GM18505 (cell line): ENCODE results near the gene CDKN1C.
"Not testable (repeated sequence)": the region's sequence is repeated elsewhere in the genome, so short reads cannot be mapped to it uniquely, and the experiment has no call there.

ENCODE experiments used
- ATAC-seq: cut with Tn5 transposase; IDR thresholded peaks from one replicate; pipeline ENCODE4 v1.9.1; 2021; ENCODE audit not compliant: unreplicated experiment
- POLR2A ChIP-seq: IDR thresholded peaks from 4 replicates; pipeline ENCODE4 v1.6.1; 2011; ENCODE audit warnings: borderline replicate concordance; ENCODE audit not compliant: insufficient read depth, insufficient read length; ENCODE audit errors: extremely low read depth

Gene CDKN1C

DNA sequence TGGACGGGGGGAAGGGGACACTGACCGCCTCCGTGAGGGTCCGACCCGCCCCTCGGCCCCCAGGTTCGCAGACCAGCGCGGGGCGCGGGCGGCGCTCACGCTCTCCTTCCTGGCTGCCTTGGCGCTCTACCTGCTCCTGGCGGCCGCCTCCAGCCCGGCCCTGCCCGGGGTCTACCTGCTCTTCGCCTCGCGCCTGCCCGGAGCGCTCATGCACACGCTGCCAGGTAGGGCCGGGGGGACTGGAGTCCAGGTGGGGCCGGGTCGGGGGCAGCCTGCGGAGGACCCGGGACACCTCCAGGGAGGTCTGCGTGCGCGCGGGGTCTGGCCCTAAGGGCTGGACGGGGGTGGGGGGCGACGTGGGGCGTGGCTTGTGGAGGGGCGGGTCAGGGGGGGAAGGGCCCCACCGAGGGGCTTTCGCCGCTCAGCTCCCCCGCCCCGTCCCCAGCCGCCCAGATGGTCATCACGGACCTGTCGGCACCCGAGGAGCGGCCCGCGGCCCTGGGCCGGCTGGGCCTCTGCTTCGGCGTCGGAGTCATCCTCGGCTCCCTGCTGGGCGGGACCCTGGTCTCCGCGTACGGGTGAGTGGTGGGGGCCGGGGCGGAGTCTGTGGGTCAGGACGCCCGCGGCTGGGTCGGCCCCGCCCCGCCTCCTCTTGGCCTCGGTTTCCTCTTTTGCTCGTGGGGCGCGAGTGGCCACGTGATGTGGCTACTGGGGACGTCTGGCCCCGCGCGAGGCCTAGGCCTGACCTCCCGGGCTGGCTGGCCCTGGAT lies 23.7 kb upstream of the CDKN1C start:
- TF ChIP-seq POLR2A: no peak
- no peak for ATAC-seq

DNA sequence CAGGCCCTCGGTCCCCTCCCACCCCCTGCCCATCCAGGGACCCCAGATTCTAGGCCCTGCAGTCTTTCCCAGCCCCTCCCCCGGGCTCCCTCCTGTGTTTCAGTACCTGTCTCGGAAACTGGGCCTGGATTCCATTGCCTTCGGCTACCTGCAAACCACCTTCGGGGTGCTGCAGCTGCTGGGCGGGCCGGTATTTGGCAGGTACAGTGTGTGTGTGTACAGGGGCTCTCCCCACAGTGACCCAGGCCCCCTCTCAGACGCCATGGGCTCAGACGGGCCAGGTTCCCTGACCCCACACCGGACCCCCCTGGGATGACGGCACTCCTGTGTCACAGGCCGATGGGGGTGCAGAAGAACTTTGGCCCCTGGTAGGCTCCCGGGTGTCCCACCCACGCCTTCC lies 22.6 kb upstream of the CDKN1C start:
- TF ChIP-seq POLR2A: no peak
- no peak for ATAC-seq

DNA sequence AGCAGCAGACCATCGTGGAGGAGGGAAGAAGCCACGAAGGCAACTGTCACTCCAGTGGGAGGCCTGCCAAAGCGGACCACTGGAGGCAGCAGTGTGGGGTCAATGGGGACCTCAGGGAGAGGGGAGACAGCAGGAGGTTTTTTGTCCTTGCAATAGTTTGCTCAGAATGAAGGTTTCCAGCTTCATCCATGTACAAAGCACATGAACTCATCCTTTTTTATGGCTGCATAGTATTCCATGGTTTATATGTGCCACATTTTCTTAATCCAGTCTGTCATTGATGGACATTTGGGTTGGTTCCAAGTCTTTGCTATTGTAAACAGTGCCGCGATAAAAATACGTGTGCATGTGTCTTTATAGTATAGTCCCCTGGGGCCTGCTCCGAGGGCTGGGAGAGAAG lies 19.7 kb upstream of the CDKN1C start:
- not testable (repeated sequence) for ATAC-seq

DNA sequence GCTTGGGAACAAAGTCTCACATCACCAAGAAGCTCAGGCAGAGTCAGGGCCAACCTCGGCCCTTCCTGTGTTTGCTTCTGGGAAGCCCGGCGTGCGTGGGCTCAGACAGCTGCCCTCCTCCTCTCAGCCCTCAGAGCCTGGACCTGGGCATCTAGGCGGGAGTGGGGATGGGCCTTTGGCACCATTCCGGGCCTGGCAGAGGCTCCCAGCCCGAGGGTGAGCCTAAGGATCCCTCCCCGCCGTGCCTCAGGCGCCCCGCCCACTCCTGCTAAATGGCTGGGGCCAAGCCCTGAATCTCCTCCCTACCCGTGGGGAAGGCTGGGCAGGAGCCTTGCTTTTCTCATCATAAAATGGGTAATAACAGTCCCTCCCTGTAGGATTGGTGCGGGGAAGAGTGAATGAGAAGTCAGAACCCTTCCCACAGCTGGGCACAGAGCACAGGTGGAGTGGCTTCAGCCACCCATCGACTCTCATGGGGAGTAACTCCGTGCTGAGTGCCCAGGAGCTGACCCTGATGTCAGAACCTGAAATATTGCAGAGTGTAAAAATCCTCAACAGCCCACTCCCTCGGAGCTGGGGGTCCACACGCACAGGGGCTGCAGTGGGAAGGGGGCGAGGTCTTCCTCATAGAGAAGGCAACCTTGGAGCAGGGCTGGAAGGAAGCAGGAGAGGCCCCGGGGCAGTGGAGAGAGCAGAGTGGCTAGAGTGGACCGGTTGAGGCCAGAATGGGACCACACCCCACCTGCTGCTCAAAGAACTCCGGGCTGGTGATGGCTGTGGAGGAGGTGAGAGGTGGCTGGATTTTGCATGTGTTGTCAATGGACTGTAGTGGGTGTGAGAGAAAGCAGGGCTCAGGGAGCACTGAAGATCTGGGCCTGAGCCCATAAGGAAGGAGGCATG lies 18.8 kb upstream of the CDKN1C start:
- ATAC-seq: no peak
- no peak for TF ChIP-seq POLR2A

DNA sequence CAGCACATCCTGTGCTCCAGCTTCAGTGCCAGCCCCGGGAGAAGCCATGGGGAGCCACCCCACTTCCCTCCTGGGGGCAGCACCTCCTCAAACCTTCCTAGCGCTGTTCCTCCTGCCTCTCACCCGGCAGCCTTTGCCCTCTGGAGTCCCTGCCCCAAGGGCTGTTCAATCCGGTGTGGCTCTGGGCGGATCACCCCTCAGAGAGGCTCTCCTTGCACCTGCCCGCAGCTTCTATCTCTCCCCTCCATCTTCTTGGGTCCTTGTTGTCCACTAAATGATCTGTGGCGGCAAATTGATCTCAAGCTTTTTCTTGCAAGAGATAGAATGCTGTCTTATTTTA lies 18.1 kb upstream of the CDKN1C start:
- ATAC-seq: no peak
- TF ChIP-seq POLR2A: no peak

DNA sequence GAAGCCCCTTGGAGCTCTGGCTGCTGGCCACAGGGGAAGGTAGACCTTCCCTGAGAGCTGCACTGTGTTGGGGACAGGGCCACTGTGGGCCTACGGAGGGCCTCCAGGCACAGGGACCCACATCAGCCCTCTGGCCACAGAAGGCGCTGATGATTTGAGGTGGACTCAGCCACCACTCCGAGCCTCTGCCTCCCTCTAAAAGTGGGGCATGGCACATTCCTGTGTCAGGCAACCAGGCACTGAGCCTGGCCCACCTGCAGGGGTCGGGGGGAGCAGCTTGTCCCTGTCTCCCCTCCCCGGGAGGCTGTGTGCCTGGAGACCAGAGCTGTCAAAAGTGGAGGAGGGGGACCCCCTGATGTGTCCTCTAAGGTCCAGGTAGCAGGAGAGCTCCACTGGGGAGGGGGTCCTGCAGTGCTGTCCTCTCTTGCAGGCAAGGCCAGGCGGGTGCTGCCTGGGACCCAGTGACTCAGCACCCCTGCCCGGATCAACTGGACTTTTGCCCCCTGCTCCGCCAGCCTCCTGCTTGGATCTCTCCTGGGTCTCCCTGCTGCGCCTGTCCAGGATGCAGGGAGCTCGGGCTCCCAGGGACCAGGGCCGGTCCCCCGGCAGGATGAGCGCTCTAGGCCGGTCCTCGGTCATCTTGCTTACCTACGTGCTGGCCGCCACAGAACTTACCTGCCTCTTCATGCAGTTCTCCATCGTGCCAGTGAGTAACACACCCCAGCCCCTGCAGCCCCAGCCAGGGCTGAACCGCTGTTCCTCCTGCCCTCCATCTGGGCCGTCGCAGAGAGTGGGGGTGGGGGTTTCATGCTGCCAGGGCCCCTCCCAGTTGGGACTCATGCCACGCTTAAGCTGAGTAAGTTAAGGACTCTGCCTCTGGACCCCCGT lies 17.5 kb upstream of the CDKN1C start:
- ATAC-seq: no peak
- no peak for TF ChIP-seq POLR2A

DNA sequence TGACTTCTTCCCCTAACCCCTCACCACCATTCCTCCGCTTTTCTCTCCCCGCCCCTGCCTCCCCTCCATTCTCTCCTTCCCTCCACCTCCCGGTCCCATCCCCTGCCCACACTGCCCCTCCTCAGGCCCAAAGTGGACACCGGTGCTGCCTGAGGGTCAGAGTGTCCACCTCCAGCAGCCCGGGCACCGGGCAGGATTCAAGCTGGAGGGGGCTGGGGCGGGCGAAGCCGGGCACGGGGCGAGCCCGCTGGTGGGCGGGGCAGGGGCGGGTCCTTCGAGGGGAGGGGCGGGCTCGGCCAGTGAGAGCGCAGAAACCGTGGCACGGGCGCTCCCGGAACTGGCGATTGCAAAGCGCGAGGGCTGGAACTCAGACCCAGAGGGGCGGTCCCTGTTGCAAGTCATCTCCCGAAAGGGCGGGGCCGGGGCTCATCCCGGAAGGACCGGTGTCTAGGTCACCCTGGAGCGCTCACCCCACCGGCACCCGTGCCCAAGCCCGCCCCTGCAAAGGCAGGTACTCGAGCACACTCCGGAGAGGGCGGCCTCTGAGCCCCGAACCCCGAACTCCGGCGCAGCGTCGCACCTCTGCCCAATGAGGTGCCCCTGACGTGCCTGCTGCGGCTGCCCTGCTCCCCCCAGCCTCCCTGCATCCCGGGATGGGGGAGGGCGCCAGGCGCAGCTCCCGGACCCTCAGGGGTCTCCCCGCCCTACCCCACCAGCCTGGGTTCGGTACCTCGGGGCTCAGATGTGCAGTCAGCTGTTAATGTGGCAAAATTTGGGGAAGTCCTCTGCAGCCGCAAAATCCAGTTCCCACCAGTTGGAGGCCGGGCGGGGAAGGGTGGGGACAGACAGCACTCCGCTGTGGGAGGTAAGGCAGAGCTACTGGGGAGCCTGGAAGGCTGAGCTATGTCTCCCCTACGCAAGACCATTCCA lies 16.5 kb upstream of the CDKN1C start:
- peak; percentile 88 for ATAC-seq
- peak; percentile 73 for TF ChIP-seq POLR2A

DNA sequence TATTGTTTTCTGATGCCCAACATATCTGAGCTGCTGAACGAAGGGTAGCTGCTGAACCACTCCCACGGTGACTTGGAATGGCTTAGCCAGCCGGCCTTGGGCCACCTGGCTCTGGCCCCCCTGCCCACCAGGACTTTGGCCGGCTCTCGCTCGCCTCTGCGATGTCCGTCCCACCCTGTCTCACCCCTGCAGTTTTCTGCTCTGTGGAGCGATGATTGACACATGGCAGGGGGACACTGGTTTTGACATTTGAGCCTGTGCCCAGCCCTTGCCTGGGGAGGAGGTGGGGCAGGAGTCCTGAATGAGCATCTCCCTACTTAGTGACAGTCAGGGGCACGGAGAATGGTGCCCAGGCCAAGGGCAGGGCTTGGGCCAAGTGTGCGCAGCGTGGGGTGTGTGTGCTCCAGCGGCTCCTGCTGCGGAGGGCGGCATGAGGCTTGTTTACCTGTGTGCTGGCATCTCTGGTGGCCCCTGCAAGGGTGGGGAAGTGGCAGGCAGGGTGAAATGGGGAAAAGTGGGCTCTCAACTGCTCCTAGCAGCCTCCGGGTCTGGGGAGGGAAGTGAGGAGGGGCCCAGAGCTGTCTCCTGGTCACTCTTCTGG lies 15.7 kb upstream of the CDKN1C start:
- no peak for ATAC-seq
- TF ChIP-seq POLR2A: no peak

DNA sequence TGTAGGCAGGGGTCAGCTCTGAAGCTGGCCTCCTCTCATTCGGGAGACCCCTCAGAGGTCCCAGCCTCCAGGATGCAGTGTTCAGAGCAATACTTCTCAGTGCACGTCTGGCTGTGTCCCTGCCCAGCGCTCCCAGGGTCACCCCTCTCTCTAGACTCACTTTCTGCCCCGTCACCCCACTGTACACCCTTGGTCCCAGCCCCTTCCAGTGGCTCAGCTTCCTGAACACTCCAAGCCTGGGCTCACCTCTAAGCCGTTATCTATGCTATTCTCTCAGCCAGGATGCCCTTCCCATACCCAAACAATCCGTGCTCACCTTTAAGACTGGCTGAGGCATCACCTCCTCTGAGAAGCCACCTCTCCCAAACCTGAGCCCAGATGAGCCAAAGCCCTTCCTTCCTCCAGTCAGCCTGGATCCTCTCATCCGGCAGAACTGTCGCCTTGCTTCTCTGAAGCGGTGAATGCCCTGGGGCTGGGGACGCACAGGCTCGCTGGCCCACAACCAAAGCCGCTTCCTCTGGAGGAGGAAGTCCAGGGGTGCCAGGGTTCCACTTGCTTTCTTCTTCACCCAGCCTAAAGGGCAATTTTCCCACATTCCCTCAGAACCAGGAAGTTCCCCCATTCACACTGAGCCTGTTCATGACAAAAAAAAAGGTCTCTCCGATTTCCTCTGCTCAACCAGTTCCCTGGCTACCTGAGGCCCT lies 13.7 kb upstream of the CDKN1C start:
- ATAC-seq: no peak
- no peak for TF ChIP-seq POLR2A

DNA sequence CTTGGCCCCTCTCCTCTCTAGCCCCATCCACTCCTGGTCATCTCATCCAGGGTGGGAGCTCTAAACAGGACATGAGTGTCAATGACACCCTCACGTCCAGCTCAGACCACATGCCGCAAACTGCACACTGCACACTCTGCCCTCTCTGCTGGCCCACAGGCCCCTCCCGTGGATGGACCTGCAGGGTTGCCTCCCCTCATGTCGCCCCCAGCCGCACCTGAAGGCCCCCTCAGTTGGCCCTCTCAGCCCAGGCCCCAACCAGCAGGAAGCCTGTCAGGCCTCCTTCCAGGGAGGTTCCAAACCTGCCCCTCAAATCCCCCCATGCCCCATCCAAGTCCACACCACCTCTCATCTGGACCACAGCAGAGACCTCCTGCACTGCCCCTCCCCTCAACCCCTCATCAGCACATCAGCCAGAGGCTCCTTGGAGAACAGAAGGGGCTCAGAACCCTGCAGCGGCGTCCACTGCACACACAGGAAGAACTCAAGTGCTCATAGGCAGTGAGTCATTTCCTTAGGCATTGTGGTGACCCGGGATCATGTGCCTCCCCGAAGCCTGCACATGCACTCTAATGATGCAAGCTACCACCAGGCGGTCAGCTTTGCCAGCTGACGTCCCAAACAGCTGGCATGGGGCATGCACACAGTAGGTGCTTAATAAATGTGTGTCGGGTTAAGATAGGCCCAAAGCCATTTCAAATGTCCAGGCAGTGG lies 12.9 kb upstream of the CDKN1C start:
- ATAC-seq: no peak
- TF ChIP-seq POLR2A: no peak

DNA sequence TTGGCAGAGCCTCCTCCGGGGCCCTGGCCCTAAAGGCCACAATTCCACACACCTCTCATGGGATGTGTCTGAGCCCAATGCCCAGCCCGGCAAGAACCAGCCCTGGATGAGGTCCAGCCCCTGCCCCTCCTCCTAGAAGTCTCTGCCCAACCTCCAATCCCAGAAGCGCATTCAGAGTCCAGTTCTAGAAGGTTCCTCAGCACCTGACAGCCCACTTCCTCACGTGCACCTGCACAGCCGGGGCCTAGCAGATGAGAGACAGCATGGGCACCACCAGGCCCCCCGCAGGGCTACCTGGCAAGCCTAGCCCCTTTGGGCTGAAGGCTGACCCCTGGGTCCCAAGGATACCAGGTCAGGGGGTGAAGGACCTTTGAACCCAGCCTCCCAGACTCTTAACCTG lies 11.5 kb upstream of the CDKN1C start:
- TF ChIP-seq POLR2A: no peak
- ATAC-seq: no peak
